ENCODE results near the gene CSF3R. TPM values are rescaled to one million over a fixed set of nuclear protein-coding genes. Genes with fewer than 3 reads are reported as not detected.

Gene CSF3R
- total RNA-seq, 1 experiment from 2014 or later: not detected

DNA sequence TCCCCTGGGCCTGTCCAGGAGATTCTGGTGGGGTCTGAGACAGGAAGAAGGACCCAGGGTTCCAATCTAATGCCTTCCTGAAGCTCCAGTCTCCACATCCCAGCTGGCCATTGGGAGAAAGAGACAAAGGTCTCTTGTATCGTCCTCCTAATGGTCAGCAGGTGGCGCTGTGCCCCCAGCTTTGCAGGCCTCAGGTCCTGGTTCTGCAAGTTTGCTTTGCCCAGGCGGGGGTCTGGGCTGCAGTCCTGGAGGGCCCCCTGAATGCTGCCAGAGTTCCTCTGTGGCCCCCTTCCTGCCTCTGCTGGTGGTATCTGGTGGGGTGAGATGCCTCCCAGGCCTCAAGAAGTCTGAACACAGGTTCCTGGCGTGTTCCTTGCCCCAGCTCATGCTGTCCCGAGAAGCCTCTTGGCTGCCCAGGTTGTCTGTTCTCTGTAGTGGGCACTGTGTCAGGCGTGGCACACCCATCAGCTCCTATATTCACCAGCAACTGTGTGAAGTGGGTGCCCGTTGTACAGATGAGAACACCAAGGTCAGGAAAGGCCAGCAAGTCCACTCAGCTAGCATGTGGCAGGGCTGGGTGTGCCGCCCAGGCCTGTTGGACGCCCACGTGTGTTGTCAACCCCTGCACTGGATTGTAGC is 33.8 kb upstream of the CSF3R start:
- Histone ChIP-seq H3K4me3 (ENCODE audit: low read depth, low read length, poor library complexity, severe bottlenecking) (no peak overlapping the region), H3K27ac (ENCODE audit: low read depth, low read length, poor library complexity, severe bottlenecking) (no peak overlapping the region), H3K27me3 (replicated peaks; ENCODE audit: insufficient read depth, low read depth, low read length, poor library complexity) (no peaks in the 10 kb centered on the region), H3K9me3 (ENCODE audit: low read depth, low read length, poor library complexity, severe bottlenecking) (no peaks in the 10 kb centered on the region), H3K36me3 (ENCODE audit: insufficient read depth, low read length, poor library complexity, severe bottlenecking) (no peaks in the 10 kb centered on the region), H3K4me1 (ENCODE audit: insufficient read depth, low read length, poor library complexity, severe bottlenecking) (no peaks in the 10 kb centered on the region)
- TF ChIP-seq EZH2 (IDR thresholded peaks at IDR 0.05; ENCODE audit: borderline replicate concordance, low read depth, low read length, poor library complexity, severe bottlenecking): no peak
- TF ChIP-seq, protein P1, sequence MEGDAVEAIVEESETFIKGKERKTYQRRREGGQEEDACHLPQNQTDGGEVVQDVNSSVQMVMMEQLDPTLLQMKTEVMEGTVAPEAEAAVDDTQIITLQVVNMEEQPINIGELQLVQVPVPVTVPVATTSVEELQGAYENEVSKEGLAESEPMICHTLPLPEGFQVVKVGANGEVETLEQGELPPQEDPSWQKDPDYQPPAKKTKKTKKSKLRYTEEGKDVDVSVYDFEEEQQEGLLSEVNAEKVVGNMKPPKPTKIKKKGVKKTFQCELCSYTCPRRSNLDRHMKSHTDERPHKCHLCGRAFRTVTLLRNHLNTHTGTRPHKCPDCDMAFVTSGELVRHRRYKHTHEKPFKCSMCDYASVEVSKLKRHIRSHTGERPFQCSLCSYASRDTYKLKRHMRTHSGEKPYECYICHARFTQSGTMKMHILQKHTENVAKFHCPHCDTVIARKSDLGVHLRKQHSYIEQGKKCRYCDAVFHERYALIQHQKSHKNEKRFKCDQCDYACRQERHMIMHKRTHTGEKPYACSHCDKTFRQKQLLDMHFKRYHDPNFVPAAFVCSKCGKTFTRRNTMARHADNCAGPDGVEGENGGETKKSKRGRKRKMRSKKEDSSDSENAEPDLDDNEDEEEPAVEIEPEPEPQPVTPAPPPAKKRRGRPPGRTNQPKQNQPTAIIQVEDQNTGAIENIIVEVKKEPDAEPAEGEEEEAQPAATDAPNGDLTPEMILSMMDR (conservative IDR thresholded peaks at IDR 0.05; ENCODE audit: low read depth, low read length): peak; percentile 96
- BruUV-seq (replicated peaks): no TSS peak
- ChIA-PET CTCF (interaction anchor here (0.5 to 1.5 kb wide), 12 partner anchors 10 to 1084 kb away, joined by 3 to 7 read pairs (median 5); no protein-coding TSS in a partner anchor), POLR2A (ENCODE audit: low non-redundant PET) (no interaction called here)
- intact Hi-C loops (cut with micrococcal nuclease; ENCODE audit: unreplicated experiment): no loop called here
- peak; percentile 71 for DNase-seq (ENCODE audit: low spot score)

DNA sequence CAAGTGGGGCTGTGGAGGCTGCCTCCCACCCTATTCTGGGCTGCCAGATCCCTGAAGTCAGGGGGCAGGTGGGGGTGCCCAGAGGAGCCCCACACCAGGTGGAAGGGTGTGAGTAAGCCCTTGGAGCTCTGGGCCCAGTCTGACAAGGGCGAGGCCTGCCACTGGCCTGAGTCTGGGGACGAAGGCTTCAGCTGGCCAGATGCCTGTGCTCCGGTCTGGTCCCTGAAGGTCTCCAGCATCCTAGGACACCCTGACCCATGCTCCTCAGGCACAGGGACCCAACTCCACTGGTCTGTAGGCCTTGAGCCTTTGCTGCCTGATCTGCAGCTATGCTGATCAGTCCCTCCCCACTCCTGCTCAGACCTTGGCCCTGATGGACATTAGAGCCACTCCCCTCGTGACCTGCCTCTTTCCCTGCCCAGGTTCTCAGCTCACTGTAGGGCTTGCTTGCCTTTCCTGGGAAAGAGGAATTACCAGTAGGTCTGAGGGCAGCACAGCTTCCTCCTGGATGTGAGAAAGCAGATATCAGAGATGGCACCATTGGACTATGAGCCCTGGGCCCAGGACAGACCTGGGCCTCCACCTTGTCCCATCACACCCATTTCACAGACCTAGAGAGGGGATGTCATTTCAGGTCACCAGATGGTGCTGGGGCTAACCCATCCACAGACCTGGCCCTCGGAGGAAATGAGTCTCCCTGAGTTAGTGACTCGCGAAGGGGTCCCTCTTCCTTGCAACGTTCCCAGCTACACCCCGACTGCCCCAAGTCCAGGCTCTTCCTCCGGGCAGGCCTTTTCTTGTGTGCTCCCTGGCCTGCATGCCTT is 32.8 kb upstream of the CSF3R start:
- intact Hi-C loops (cut with micrococcal nuclease; ENCODE audit: unreplicated experiment): no loop called here
- no peaks in the 10 kb centered on the region for H3K27me3 ChIP-seq (replicated peaks; ENCODE audit: insufficient read depth, low read depth, low read length, poor library complexity)
- DNase-seq (ENCODE audit: low spot score): no peak
- no peak overlapping the region for H3K27ac ChIP-seq (ENCODE audit: low read depth, low read length, poor library complexity, severe bottlenecking)
- no TSS peak for BruUV-seq (replicated peaks)
- TF ChIP-seq EZH2 (IDR thresholded peaks at IDR 0.05; ENCODE audit: borderline replicate concordance, low read depth, low read length, poor library complexity, severe bottlenecking): no peak
- TF ChIP-seq, protein P1 (conservative IDR thresholded peaks at IDR 0.05; ENCODE audit: low read depth, low read length): no peak
- ChIA-PET POLR2A (ENCODE audit: low non-redundant PET) (no interaction called here), CTCF (interaction anchor here (0.5 to 1.5 kb wide), 10 partner anchors 9 to 972 kb away, joined by 3 to 6 read pairs (median 4); no protein-coding TSS in a partner anchor)
- H3K4me1 ChIP-seq (ENCODE audit: insufficient read depth, low read length, poor library complexity, severe bottlenecking): no peaks in the 10 kb centered on the region
- no peak overlapping the region for H3K4me3 ChIP-seq (ENCODE audit: low read depth, low read length, poor library complexity, severe bottlenecking)
- no peaks in the 10 kb centered on the region for H3K36me3 ChIP-seq (ENCODE audit: insufficient read depth, low read length, poor library complexity, severe bottlenecking)
- no peaks in the 10 kb centered on the region for H3K9me3 ChIP-seq (ENCODE audit: low read depth, low read length, poor library complexity, severe bottlenecking)

DNA sequence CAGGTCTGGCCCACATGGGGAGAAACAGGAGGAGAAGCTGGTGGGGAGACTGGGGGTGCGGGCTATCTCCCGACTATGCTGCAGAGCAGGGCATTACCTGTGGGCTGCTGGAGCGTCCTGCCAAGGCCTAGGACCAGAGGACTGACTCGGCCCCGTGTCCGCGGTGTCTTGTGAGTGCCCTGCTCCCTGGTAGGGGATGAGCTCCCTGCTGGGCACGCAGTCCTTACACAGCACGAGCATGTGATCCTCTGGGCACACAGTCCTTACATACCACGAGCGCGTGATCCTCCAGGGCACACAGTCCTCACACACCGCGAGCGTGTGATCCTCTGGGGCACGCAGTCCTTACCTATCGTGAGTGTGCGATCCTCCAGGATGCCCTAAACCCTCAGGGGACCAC is 31.8 kb upstream of the CSF3R start:
- TF ChIP-seq, protein P1 (conservative IDR thresholded peaks at IDR 0.05; ENCODE audit: low read depth, low read length): no peak
- TF ChIP-seq EZH2 (IDR thresholded peaks at IDR 0.05; ENCODE audit: borderline replicate concordance, low read depth, low read length, poor library complexity, severe bottlenecking): no peak

More for the DNA sequence above, 31.8 kb upstream of the CSF3R start:
- H3K4me3 ChIP-seq (ENCODE audit: low read depth, low read length, poor library complexity, severe bottlenecking): no peak overlapping the region
- ChIA-PET CTCF (no interaction called here), POLR2A (ENCODE audit: low non-redundant PET) (no interaction called here)
- DNase-seq (ENCODE audit: low spot score): no peak
- no peaks in the 10 kb centered on the region for H3K9me3 ChIP-seq (ENCODE audit: low read depth, low read length, poor library complexity, severe bottlenecking)
- H3K27ac ChIP-seq (ENCODE audit: low read depth, low read length, poor library complexity, severe bottlenecking): no peak overlapping the region
- H3K36me3 ChIP-seq (ENCODE audit: insufficient read depth, low read length, poor library complexity, severe bottlenecking): no peaks in the 10 kb centered on the region
- H3K4me1 ChIP-seq (ENCODE audit: insufficient read depth, low read length, poor library complexity, severe bottlenecking): no peaks in the 10 kb centered on the region
- intact Hi-C loops (cut with micrococcal nuclease; ENCODE audit: unreplicated experiment): no loop called here
- no TSS peak for BruUV-seq (replicated peaks)
- H3K27me3 ChIP-seq (replicated peaks; ENCODE audit: insufficient read depth, low read depth, low read length, poor library complexity): no peaks in the 10 kb centered on the region

Measured in A673 (cell line).